Measurements from ENCODE around the gene CSMD2. TPM values are rescaled to one million over a fixed set of nuclear protein-coding genes. Genes with fewer than 3 reads are reported as not detected.

Gene CSMD2
- polyA plus RNA-seq, 1 experiment = 2.3 TPM

- H3K27me3 ChIP-seq (ENCODE audit: control insufficient read depth, insufficient read depth, low read length) = peaks cover 27% of the 10 kb centered on the region
- H3K9me3 ChIP-seq (ENCODE audit: control insufficient read depth, insufficient read depth, low read length) = peaks cover 11% of the 10 kb centered on the region; the same call in 1 of the 2 replicates
- CTCF ChIA-PET = interaction anchor here (1.4 kb wide), 1 partner anchor 442 kb away, joined by 4 read pairs; no protein-coding TSS in a partner anchor
- H3K27ac ChIP-seq (ENCODE audit: low read depth, low read length) = no peak overlapping the region
- no peak for DNase-seq (ENCODE audit: low read depth, low spot score)
- POLR2A ChIA-PET = no interaction called here
- no peak overlapping the region for H3K4me3 ChIP-seq (ENCODE audit: low read depth, low read length)
- no peak for TF ChIP-seq CTCF (IDR thresholded peaks at IDR 0.05; ENCODE audit: low read depth, low read length)
Observed at GRCh38 chr1:34178072-34178471, 13.0 kb upstream of the CSMD2 start.

DNA sequence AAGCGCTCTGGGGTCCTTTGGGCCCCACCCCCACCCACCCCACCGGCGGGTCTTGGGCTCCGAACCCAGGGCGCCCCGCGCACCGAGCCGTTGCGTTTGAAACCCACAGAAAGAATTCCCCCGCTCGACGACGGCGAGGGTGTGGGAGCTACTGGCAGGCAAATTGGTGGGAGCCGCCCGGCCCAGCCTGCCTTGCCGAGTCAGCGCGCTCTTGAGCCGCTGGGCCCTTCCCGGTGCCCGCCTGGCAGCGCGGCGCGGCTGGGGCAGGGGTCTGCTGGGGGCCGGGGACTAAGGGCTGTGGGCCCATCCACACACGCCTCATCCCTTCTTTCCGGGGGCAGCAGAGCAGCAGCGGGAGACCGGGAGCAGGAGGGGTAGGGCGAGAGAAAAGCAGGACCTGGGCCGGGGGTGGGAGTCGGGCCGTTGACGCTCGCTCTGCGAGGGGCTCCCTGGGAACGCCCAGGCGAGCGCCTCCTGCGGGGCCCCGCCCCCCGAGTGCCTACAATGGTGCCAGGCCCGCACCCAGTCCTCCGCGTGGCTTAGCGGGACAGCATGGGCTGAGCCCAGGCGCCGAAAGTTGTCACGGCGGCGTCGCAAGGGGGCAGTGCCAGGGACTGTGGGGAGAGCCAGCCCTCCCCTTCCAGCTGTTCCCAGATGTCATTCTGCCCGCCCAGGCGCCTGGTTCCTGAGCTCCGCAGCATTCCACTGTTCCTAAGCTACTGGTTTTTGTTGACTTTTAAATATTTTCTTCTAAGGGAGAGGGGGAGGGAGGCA, 12.0 kb upstream of the CSMD2 start, which contains the start of gene C1orf94:
C1orf94 (plus strand) TSS at position 78 of the 774 bp plus-strand sequence. CDS start 883 bp downstream, outside the sequence.
- Histone ChIP-seq H3K9me3 (ENCODE audit: control insufficient read depth, insufficient read depth, low read length) (peaks cover 11% of the 10 kb centered on the region; the same call in 1 of the 2 replicates), H3K27me3 (ENCODE audit: control insufficient read depth, insufficient read depth, low read length) (peaks cover 31% of the 10 kb centered on the region), H3K27ac (ENCODE audit: low read depth, low read length) (no peak within 1 kb of the TSS), H3K4me3 (ENCODE audit: low read depth, low read length) (no peak within 1 kb of the TSS)
- TF ChIP-seq CTCF (IDR thresholded peaks at IDR 0.05; ENCODE audit: low read depth, low read length) = no peak
- CTCF ChIA-PET = no interaction called here
- no peak for DNase-seq (ENCODE audit: low read depth, low spot score)
- POLR2A ChIA-PET = no interaction called here

DNA sequence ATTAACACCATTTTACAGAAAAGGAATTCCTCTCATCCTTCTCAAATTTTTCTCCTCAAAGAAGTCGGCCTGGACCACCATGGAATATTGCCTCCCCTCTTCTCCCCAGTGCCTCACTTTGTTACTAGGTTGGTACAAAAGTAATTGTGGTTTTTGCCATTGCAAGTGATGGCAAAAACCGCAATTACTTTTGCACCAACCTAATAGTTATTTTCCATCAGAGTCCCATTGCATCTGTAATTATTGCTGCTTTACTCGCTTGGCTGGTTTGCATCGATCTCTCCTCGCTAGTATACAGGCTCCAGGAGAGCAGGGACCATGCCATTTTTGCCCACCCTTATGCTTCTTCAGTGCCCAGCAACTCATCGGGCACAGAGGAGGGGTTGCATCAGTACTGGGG, 10.7 kb upstream of the CSMD2 start:
- ChIA-PET POLR2A (no interaction called here), CTCF (interaction anchor here (1.2 kb wide), 1 partner anchor 440 kb away, joined by 4 read pairs; no protein-coding TSS in a partner anchor)
- peaks cover 31% of the 10 kb centered on the region for H3K27me3 ChIP-seq (ENCODE audit: control insufficient read depth, insufficient read depth, low read length)
- TF ChIP-seq CTCF (IDR thresholded peaks at IDR 0.05; ENCODE audit: low read depth, low read length) = no peak
- peaks cover 11% of the 10 kb centered on the region; the same call in 1 of the 2 replicates for H3K9me3 ChIP-seq (ENCODE audit: control insufficient read depth, insufficient read depth, low read length)
- H3K27ac ChIP-seq (ENCODE audit: low read depth, low read length) = no peak overlapping the region
- DNase-seq (ENCODE audit: low read depth, low spot score) = no peak
- no peak overlapping the region for H3K4me3 ChIP-seq (ENCODE audit: low read depth, low read length)

GRCh38 chr1:34167389-34167788, 2.4 kb upstream of the CSMD2 start:
- no peak overlapping the region for H3K4me3 ChIP-seq (ENCODE audit: low read depth, low read length)
- ChIA-PET CTCF (no interaction called here), POLR2A (no interaction called here)
- H3K27me3 ChIP-seq (ENCODE audit: control insufficient read depth, insufficient read depth, low read length) = peaks cover 7% of the 10 kb centered on the region
- H3K9me3 ChIP-seq (ENCODE audit: control insufficient read depth, insufficient read depth, low read length) = no peaks in the 10 kb centered on the region; the same call in 1 of the 2 replicates
- no peak for DNase-seq (ENCODE audit: low read depth, low spot score)
- H3K27ac ChIP-seq (ENCODE audit: low read depth, low read length) = no peak overlapping the region
- TF ChIP-seq CTCF (IDR thresholded peaks at IDR 0.05; ENCODE audit: low read depth, low read length) = no peak
